HG03520 (cell line): Measurements from ENCODE around the gene GKN1.

ENCODE experiments used
- ATAC-seq: cut with Tn5 transposase; IDR thresholded peaks from one replicate; pipeline ENCODE4 v1.9.1; 2021; ENCODE audit warnings: mild to moderate bottlenecking, moderate library complexity; ENCODE audit not compliant: unreplicated experiment

The GKN1 gene

GRCh38 chr2:68959001-68959400 lies 15.4 kb upstream of the GKN1 start:
- no peak for ATAC-seq

- no peak for ATAC-seq
Measured at GRCh38 chr2:68961380-68961779, 13.1 kb upstream of the GKN1 start.

GRCh38 chr2:68964282-68964681 lies 10.2 kb upstream of the GKN1 start:
- ATAC-seq, result no peak

- no peak for ATAC-seq
Measured at GRCh38 chr2:68968221-68968620, 6.2 kb upstream of the GKN1 start.

- no peak for ATAC-seq
Measured at GRCh38 chr2:68969736-68970490, 4.5 kb upstream of the GKN1 start.

- no peak for ATAC-seq
Measured at GRCh38 chr2:68970566-68971265, 3.7 kb upstream of the GKN1 start.

- no peak for ATAC-seq
Measured at GRCh38 chr2:68971591-68972231, 2.7 kb upstream of the GKN1 start.

- ATAC-seq, result no peak
Measured at GRCh38 chr2:68974946-68975665, 670 bp downstream of the GKN1 start.

GRCh38 chr2:68975844-68976243 lies 1.4 kb downstream of the GKN1 start:
- ATAC-seq, result no peak

GRCh38 chr2:68977453-68977852 lies 3.0 kb downstream of the GKN1 start:
- no peak for ATAC-seq

- ATAC-seq, result no peak
Measured at GRCh38 chr2:68978098-68978497, 3.7 kb downstream of the GKN1 start.

- no peak for ATAC-seq
Measured at GRCh38 chr2:68980956-68981355, 6.5 kb downstream of the GKN1 start.

- no peak for ATAC-seq
Measured at GRCh38 chr2:68987021-68987503, 12.6 kb downstream of the GKN1 start.

- no peak for ATAC-seq
Measured at GRCh38 chr2:68989035-68989434, 14.6 kb downstream of the GKN1 start.

- no peak for ATAC-seq
Measured at GRCh38 chr2:68992341-68992740, 17.9 kb downstream of the GKN1 start.

GRCh38 chr2:68992933-68993332 lies 18.5 kb downstream of the GKN1 start:
- no peak for ATAC-seq

- ATAC-seq, result no peak
Measured at GRCh38 chr2:68993660-68994059, 19.2 kb downstream of the GKN1 start.

GRCh38 chr2:68994864-68995263 lies 20.4 kb downstream of the GKN1 start:
- no peak for ATAC-seq

- ATAC-seq, result no peak
Measured at GRCh38 chr2:68995916-68996315, 21.5 kb downstream of the GKN1 start.

- ATAC-seq, result no peak
Measured at GRCh38 chr2:68997401-68997800, 23.0 kb downstream of the GKN1 start.

- no peak for ATAC-seq
Measured at GRCh38 chr2:69001879-69002278, 27.4 kb downstream of the GKN1 start.
